ENCODE measurements around the gene CLCA1.

CLCA1 gene, protein sequence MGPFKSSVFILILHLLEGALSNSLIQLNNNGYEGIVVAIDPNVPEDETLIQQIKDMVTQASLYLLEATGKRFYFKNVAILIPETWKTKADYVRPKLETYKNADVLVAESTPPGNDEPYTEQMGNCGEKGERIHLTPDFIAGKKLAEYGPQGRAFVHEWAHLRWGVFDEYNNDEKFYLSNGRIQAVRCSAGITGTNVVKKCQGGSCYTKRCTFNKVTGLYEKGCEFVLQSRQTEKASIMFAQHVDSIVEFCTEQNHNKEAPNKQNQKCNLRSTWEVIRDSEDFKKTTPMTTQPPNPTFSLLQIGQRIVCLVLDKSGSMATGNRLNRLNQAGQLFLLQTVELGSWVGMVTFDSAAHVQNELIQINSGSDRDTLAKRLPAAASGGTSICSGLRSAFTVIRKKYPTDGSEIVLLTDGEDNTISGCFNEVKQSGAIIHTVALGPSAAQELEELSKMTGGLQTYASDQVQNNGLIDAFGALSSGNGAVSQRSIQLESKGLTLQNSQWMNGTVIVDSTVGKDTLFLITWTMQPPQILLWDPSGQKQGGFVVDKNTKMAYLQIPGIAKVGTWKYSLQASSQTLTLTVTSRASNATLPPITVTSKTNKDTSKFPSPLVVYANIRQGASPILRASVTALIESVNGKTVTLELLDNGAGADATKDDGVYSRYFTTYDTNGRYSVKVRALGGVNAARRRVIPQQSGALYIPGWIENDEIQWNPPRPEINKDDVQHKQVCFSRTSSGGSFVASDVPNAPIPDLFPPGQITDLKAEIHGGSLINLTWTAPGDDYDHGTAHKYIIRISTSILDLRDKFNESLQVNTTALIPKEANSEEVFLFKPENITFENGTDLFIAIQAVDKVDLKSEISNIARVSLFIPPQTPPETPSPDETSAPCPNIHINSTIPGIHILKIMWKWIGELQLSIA

GRCh38 chr1:86468501-86468977 is at the start of gene CLCA1:
CLCA1 (plus strand) TSS chr1:86468927; CDS start chr1:86468972, 45 bp downstream.
- no peak for TF ChIP-seq CTCF (IDR thresholded peaks at IDR 0.05; ENCODE audit: low read length, missing control alignments)
- no peak for DNase-seq (ENCODE audit: low read depth)
- no peak within 1 kb of the TSS for H3K4me3 ChIP-seq (replicated peaks; ENCODE audit: low read depth, low read length)

- TF ChIP-seq CTCF (IDR thresholded peaks at IDR 0.05; ENCODE audit: low read length, missing control alignments), result peak; percentile 81
- H3K4me3 ChIP-seq (replicated peaks; ENCODE audit: low read depth, low read length), result no peak overlapping the region
- peak; percentile 63 for DNase-seq (ENCODE audit: low read depth)
These were observed 49.3 kb upstream of the CLCA1 start for GRCh38 chr1:86419277-86419903.

GRCh38 chr1:86421601-86422280 is 47.0 kb upstream of the CLCA1 start:
- DNase-seq (ENCODE audit: low read depth), result peak; percentile 67
- no peak overlapping the region for H3K4me3 ChIP-seq (replicated peaks; ENCODE audit: low read depth, low read length)
- no peak for TF ChIP-seq CTCF (IDR thresholded peaks at IDR 0.05; ENCODE audit: low read length, missing control alignments)

- TF ChIP-seq CTCF (IDR thresholded peaks at IDR 0.05; ENCODE audit: low read length, missing control alignments), result no peak
- DNase-seq (ENCODE audit: low read depth), result no peak
- H3K4me3 ChIP-seq (replicated peaks; ENCODE audit: low read depth, low read length), result no peak overlapping the region
These were observed 45.3 kb upstream of the CLCA1 start for GRCh38 chr1:86423473-86423872.

DNA sequence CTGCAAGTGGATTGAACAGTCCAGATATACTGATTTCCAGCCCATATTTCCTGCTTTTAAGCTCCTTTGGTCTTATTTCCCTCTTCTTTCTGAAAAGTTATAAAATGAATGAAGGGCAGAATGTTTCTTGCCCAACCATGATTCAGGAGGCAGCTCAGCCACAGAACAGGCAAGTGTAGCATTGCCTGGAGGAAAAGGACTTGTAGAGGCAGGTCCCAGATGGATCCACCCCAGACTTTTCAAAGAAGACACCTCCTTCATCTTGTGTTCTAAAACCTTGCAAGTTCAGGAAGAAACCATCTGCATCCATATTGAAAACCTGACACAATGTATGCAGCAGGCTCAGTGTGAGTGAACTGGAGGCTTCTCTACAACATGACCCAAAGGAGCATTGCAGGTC is 44.9 kb upstream of the CLCA1 start, which contains the start of gene CLCA2:
Gene CLCA2 (plus strand): TSS at position 299 of the 400 bp plus-strand sequence. CDS start 77 bp downstream, at position 376.
- no peak within 1 kb of the TSS for H3K4me3 ChIP-seq (replicated peaks; ENCODE audit: low read depth, low read length)
- DNase-seq (ENCODE audit: low read depth), result no peak
- no peak for TF ChIP-seq CTCF (IDR thresholded peaks at IDR 0.05; ENCODE audit: low read length, missing control alignments)

GRCh38 chr1:86429122-86429725 is 39.5 kb upstream of the CLCA1 start:
- DNase-seq (ENCODE audit: low read depth), result peak; percentile 31
- TF ChIP-seq CTCF (IDR thresholded peaks at IDR 0.05; ENCODE audit: low read length, missing control alignments), result no peak
- H3K4me3 ChIP-seq (replicated peaks; ENCODE audit: low read depth, low read length), result no peak overlapping the region

Measured in fibroblast of pulmonary artery (primary cell).